ENCODE data around the gene SLC24A3.

SLC24A3 gene

DNA sequence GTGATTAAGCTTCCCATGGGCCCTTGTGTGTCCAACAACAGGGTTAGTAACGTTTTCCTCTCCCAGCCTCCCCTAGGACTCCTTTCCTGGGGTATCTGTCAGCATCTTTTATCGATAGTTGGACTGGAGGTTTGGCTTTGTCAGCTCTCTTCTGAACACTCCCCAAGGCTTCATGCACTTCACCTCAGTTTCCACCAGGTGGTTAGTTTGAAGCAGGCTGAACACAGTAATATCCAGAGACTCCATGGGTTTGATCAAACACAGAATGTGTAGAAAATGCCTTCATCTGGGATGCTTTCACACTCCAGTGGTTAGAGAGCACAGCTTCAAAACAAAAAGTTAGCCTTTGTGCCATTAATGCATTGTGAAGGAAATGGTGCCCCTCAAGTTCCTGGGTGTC, 139.1 kb downstream of the SLC24A3 start:
- no peak for DNase-seq

DNA sequence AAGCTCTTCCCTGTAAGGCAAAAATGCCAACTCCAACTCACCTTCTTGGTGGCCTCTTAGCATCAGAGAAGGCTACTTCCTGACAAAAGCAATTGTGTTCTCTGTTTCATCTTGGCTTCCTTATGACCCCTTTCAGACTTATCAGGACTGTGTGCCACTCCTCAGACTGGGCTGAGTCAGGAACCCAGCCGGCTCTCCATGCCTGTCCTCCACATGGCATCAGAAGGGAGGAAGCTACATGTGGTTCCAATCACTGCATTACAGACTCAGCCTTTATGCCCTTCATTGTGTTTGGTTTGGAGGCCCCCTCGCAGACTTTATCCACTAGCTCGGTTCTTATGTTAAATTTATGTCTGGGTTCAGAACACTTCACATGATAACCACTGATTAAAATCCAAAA, 142.5 kb downstream of the SLC24A3 start:
- DNase-seq: no peak

DNA sequence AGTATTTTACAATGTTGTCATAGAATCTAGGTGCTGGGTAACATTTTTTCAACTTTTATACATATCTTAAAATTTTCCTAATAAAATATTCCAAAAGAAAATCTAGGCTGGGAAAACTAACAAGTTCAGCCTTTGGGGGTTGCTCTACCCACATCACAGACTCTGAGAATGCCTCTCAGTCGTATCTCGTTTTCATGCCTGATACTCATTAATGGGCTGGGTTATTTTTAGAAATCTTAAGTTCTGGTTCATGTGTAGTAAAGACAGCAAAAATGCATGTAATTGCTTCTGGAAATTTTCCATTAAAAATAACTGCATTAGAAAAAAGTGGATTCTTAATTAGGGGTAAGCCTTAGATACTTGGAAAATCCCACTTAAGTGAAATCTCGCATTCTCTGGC, 149.3 kb downstream of the SLC24A3 start:
- DNase-seq: no peak

DNA sequence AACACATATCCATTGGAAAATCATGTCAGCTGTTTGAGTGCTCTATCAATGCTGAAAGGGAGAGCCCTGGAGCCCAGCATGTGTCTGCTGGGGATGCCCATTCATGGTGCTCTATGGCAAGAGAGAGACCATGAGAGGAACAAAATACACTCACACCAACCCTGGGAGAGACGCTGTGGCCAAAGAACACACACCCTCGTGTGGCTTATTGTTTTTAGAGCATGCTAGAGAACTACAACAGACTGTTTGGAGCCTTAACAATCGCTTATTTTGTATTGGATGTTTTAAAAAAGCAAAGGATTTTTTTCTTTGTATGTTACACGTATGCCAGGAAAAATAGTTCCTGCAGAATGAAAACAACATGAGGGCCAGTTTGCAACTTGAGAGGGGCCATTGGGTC, 151.0 kb downstream of the SLC24A3 start:
- no peak for DNase-seq

DNA sequence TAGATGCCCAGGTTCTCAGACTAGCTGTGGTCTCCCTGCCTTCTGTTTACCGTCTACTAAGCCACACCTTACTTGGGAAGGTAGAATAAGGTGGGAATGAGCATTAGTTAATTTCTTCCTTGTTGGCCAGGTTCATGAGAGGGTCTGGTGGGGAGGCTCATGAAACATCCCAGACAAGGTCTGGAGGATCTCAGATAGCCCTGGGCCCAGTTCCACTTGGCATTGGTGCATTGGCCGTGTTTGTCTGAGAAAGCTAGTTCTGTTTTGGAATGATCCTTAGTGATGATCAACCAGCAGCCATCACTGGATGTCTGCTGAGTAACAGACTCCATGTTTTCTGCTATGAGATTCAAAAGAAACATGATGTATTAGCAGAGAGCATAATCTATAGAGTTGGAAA, 155.1 kb downstream of the SLC24A3 start:
- DNase-seq: no peak

DNA sequence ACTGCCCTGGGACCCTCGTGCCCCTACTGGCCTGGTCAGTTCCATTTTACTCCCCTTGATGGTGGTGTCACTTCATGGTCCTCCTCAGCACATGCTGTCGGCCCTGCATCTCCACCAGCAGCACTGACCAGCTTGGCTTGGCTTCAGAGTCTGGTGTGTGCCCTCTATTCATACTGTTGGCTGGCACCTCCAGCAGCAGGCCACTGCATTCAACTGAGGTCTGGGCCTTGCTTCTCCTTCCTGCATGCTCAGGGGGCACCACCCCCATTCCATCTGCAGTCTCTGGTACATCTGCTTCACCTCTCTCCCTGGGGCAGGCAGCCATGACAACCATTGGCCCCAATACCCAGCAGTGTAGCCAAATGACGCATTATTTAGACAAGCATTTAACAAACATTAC, 155.9 kb downstream of the SLC24A3 start:
- DNase-seq: no peak

DNA sequence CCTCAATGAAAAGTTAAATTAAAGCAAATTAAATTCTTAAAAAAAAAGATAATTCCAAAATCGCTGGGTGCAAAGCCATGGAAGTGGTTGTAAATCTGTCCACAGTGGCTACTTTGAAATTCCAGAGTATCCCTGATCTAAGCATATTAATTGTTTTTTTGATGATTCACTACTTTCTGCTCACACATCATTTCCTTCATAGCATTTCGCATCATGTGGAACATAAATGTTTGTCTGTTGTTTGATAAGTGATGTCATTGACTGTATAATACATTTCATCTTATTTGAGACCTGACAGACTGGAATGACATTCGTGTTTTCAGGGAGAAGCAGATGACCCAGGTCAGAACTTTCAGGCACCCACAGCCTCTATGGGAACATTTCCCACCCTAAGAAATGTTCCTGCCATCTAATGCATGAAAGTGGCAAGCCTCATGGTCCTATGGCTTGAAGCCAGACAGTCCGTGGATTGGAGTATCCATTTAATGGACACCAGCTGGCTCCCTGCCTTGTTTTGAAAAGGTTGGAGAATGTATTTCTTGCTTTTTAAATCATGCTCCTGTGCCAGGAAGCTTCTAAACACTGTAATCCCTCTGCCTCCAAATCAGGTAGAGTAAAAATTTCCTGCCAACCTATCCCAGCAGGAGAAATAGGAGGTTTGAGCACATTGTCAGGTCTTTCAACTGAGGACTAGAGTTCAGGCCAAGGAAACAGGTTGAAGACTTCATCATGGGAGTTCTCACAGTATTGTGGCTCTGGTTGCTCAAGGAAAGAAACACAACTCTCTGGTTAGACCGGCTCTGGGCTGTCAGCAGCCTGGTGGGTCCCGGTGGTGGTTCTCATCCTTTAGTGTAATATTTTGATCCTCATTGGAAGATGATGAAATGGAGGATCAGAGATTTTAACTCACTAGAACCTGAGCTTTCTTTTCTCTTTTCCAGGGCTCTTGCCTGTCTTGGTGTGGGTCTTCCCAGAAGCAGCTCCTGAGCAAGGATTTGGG, 157.9 kb downstream of the SLC24A3 start:
- no peak for DNase-seq

DNA sequence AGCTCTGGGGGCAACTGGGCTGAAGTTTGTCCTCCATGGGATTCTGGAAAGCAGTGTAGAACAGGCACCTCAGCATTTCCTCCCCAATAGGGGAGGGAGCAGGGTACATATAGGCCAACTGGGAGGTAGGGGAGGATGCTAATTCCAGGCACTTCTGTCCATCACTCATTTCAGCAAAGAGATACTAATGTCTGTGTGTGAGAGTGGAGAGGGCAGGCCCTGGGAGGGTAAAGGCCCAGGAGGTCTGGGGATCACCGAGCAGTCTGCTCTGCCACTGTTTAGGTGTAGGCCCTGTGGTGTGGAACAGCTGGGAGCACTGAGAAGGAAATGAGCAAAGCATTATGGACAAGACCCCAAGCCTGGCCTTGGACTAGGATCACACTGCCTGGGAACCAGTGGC, 158.7 kb downstream of the SLC24A3 start:
- no peak for DNase-seq

DNA sequence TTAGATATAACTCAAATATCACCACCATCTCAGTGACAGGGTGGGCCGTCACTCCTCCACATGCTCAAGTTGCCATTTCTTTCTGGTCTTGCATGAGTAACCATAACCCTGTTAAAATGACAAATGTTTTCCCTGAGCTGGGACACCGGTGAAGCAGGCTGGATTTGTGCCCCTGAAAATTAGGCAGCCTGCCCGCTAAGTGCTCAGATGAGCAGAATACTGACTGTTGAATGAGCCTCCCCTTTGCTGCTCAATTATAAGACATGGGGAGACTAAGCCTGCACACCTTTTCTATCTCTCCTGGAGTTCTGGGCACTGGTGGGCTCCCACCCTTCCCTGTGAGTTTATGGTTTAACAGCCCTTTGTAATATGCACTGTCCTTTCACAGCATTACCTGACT, 161.8 kb downstream of the SLC24A3 start:
- DNase-seq: no peak

DNA sequence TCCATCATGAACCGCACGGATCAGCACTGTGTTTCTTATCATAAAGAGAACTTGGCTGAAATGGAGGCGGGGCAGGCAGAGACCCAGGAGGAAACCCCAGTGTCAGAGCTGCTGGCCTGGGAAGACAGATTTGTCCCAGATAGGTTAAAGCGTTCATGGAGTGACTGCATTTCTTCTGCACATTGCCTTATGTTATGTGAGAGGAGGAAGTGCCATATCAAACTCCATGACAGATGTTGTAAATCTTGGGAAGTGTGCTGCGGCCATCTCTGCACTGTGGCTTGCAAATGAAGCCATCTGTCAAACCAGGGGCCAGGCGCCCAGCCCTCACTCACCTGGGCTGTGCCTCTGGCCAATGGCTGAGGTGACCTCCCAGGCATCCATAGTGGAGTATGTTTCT, 163.0 kb downstream of the SLC24A3 start:
- DNase-seq: no peak

DNA sequence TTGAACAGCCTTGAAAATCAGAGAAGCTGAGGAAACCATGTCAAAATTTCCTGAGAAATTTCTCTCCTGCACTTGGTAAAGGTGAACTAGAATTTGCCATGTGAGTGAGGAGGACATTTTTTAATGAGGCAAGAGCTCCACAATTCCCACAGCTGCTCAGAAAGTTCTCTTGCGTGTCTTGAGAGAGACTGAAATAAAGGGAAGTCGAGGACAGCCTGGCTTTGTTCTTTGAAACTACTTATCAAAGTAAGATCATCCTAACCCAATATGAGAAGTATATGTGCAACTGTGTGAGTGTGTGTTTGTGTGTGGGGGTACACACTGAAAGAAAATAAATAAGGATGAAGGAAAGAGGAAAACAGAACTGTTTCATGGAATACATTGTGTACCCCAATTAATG, 163.4 kb downstream of the SLC24A3 start:
- no peak for DNase-seq

DNA sequence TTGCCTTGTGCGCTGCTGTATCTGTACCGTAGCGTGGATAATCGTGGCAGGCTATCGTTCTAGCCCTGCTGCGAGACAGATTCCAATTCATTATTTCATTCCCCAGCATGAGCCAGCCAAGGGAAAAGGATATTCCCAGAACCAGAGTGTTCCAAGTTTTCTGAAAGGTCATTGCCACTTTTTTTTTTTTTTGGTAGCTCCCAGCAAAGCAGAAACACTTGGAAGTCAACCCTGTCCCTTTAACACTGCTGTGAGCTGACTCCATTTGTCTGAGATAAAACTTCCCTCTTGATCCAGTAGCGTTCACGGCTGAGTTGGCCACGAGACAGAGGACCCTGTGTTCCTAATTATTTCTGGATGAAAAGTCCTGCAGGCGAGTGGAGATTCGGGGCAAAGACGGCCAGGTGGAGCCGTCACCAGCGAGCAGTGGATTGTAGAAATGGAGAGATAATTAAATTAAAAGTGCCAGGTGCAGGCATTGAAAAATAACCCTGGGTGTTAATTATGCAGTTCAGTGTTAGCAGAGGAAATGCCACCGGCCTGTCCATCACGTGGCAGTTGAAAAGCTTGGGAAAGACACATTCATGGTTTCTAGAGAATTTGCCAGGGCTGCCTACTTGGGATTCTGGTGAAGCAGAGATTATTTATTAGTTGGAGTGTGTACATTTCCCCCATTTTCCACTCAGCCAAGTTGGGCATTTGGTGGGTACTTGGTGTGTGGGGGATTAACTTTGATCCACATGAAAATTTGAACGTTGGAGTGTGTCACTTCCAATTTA, 164.2 kb downstream of the SLC24A3 start:
- no peak for DNase-seq

DNA sequence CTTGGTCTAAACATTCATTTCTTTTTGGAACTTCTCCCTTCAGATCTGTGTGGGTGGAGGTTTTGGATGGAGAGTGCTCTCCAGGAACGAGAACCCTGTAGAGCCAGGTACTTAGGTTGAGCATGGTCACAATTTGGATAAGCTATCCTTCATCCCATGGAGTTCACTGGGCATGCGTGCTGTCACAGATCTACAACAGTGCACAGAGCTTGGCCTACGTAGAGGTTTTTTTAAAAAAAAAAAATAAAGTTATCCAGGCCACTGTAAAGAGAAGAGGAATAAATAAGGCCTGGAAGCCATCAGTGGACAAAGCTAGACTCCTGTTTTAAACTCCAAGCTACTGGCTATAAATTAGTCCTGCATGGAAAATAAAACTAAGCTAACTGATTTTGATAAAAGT, 165.6 kb downstream of the SLC24A3 start:
- DNase-seq: no peak

DNA sequence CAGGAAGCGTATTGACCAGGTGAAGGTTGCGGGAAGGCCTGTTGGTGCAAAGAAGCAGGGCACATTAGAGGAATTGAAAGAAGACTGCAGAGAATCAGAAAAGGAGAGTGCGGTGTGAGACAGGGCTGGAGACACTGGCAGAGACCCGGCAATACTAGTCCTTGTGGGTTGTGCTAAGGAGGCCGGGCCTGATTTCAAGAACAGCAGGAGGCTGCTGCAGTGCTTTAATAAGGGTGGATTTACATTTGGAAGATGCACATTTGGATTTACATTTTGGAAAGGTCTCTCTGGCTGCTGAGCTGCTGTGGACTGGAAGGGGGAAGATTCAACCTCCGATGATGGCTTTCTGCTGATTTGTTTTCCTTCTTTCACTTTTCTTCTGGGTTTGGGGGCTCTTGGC, 167.8 kb downstream of the SLC24A3 start:
- no peak for DNase-seq

DNA sequence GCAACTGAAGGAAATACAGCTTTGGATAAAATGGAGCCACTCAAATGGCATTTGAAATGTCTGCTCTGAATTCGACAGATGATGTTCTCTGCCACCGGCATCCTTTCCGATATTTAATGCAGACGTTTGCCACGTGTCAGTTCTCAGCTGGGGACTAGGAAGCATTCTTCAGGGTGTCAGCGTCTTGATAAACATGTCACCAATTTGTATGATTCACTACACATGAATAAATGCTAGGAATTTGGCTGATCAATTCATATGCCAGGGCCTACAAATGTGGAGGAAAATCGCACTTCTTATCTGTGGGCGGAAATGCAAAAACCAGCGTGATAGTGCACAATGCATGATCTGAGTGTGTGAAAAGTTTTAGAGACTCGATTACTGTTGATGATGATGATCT, 169.5 kb downstream of the SLC24A3 start:
- no peak for DNase-seq

DNA sequence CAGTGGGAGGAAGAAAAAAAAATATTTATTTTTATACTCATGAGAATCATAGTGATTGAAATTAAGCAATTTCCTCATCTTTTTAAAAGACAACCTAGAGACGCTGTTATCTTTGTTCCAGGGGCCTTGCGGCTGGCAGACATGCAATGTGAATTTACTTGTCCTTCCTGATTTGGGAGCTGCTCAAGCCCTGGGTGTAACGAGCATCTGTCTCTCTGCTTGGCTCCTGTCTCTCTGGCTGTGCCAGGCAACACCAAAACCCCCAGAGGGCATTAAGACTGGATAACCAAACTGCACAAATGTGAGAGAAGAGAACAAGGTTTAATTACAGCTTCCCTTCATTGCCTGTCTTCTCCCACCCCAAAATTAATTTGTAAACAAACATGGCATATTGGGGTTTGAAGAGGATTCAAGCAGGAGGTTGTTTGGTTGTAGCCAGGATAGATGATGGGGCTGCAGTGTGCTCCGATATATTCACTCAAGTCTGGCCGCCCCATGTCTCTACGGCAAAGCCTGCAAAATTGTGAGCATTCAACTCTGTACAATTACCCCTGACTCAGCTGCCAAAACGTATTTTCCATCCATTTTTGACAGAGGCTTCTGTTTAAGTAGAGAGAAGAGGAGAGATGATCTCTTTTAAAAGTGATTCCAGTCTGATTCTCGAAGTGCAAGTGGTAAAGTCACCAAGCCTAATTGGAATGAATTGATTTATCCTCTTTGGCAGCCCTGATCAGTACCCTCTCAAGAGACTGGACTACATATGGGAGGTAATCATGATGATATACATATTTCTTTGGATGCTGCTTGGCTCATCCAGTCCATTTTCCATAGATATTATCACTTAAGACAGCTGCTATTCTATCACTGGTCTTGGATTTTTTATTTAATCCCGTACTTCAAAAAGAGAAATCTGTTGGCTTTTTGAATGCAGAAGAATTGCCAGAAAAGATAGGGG, 170.2 kb downstream of the SLC24A3 start:
- DNase-seq: no peak

DNA sequence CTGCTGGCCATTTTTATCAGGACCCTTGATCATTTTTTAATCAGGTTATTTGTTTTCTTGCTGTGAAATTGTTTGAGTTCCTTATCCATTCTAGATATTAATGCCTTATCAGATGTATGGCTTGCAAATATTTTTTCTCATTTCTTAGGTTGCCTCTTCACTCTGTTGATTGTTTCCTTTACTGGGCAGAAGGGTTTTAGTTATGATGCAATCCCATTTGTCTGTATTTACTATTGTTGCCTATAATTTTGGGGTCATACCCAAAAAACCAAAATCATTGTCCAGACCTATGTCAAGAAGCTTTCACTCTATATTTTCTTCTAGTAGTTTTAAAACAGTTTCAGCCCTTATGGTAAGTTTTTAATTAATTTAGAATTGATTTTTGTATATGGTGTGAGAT, 172.5 kb downstream of the SLC24A3 start:
- no peak for DNase-seq

DNA sequence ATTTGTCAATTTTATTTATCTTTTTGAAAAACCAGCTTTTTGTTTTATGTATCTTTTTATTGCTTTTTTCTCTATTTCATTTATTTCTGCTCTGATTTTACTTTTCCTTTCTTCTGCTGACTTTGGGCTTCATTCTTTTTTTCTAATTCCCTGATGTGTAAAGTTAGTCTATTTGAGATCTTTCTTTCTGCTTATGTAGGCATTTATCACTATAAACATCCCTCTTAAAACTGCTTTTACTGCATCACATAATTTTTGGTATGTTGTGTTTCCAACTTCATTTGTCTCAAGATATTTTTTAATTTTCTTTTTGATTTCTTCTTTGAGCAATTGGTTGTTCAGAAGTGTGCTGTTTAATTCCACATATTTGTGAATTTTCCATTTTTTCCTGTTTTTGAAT, 174.8 kb downstream of the SLC24A3 start:
- no peak for DNase-seq

DNA sequence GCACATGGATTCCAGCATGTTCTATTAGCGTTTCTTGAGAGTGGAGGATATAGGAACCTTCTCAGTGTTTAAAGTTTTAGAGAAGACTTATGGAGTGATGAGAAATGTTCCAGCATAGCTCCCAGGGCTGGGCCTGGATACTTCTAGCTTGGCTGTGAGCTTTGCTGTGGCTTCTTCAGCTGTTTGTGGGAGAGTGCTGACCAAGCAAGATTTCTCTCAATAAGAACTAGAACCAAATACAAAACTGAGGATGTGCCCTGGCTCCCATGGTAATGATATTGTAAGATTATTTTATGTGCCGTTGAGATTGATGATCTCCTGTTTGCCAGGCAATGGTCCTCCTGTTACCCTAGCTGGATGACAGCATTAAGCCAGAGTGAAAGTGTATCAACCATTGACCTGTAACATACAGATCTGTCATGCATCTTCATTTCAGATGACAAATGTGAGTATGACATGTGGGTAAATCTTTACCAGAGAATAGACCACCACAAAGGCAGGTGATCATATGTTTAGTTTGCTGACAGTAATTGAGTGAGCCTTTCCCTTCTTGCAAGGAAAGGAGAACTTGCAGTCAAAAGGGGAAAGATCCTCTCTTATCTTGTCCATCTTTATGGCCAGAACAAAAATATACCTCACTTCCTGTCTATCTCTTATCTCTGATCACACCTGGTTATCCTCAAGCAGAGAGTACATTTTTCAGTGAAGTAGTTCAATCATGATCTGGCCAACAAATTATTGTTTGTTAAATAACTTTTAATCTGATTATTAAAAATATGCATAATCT, 180.1 kb downstream of the SLC24A3 start:
- no peak for DNase-seq

DNA sequence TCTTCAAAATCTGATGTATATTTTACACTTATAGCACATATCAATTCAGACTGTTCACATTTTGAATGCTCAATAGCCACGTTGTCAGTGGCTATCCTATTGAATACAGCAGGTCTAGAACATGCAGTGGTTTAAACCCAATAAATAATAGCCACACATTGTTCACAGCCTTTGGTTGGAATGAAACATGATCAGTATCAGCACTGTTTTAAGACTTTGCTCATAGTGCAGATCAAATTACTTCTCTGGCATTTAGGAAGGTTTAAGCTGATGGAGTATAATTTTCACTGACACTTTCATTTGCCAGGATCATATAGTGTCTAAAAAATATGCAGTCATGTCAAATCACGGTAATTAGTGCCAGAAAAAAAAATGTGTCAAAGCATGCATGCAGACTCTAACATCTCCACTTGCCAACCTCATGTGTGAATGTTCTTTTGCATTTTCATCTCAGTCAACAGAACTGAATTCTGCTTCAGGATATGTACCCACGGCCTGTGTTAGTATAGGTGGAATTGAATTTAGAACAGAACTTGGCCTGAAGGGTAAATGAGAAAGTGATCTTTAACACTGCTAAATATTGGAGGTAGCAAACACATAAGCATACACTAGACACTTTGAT, 184.1 kb downstream of the SLC24A3 start:
- DNase-seq: no peak

DNA sequence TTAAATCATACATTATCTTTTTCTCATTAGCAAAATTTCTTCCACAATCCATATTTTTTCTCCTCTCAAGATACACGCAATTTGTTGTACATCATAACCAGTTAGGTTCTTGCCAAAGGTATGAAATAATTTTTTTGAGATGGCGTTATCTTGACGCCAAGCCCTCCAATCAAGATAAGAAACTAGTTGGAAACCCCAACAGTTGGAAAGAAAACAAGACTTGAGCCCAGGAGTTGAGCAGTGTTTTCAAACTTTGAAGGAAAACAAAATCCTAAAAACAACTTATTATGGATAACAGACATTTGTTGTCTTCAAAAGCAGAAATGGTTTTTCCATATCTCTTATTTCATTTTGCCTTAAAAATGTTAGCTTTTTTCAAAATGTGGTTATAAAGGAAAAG, 184.8 kb downstream of the SLC24A3 start:
- DNase-seq: no peak

DNA sequence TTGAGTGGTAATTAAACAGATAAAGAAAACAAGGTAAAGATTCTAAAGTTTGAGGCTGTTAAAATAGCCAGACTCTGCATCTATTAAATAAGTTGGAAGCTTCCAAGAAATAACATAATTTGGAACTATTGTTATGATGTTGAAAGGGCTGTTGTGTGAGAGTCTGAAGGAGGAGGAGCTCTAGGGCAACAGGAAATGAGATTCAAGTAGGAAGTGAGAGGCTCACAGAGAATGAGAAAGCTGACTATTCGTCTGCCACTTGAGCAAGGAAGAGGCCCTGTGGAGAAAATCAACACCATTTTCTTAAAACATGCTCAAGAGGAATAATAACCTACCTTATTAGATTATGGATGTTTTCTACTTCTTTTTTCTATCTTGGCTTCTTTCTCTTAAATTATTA, 185.2 kb downstream of the SLC24A3 start:
- DNase-seq: peak; percentile 11
